HG03139 (cell line): ENCODE measurements around the gene TOM1L1.

Experiments
- ATAC-seq: cut with Tn5 transposase; IDR thresholded peaks from one replicate; pipeline ENCODE4 v1.9.1; 2021; ENCODE audit not compliant: unreplicated experiment

TOM1L1 gene

DNA sequence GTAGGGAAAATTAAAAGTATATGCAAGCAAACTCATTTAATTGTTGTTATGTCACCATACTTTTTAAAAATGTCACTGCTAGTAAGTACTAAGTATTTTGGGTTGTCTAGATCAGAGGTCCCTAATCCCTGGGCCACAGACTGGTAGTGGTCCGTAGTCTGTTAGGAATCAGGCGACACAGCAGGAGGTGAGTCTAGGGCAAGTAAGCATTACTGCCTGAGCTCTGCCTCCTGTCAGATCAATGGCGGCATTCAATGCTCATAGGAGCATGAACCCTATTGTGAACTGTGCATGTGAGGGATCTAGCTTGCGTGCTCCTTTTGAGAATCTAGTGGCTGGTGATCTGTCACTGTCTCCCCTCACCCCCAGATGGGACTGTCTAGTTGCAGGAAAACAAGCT, 89.5 kb downstream of the TOM1L1 start:
- ATAC-seq: no peak

DNA sequence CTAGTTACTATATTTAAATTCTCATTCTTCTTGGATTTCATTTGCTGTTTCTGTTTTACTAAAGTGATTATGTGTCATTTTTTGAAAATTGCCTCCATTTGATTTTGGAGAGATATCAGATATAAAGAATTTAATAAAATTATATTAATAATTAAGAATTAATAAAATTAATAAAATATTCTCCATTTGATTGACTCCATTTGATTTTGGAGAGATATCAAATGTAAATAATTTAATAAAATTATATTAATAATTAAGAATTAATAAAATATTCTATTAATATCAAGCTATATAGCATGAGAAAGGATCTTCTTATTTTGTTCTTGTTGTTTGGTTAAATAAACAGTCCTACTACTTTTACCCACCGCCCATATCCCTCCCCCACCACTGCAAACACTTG, 90.9 kb downstream of the TOM1L1 start:
- ATAC-seq: no peak

DNA sequence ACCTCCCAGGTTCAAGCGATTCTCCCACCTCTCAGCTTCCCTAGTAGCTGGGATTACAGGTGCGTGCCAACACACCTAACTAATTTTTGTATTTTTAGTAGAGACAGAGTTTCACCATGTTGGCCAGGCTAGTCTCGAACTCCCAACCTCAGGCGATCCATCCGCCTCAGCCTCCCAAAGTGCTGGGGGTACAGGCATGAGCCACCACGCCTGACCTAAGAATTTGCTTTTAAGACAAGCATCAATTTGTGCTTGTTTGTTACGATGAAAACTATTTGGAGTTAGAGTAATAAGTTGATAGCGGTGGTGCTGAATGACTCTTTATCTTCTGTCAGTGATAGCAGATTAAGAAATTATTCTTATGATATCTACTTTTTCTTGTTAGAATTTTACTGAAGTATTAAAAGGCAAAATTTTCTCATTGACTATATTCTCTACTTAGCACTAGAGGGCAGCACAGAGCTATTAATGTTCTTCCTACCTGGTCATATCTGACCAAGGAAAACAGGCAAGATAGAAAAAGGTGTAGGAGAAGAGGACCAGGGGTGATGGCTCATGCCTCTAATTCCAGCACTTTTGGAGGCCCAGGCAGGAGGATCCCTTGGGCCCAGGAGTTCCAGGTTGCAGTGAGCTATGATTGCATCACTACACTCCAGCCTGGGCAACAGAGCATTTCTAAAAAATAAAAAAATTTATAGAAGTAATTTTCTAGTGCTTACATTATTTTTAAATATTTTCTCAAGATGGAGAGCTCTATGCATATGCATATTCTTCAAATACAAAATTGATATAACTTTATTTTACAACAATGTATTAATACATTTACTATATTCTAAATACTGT, 92.4 kb downstream of the TOM1L1 start:
- peak; percentile 65 for ATAC-seq

DNA sequence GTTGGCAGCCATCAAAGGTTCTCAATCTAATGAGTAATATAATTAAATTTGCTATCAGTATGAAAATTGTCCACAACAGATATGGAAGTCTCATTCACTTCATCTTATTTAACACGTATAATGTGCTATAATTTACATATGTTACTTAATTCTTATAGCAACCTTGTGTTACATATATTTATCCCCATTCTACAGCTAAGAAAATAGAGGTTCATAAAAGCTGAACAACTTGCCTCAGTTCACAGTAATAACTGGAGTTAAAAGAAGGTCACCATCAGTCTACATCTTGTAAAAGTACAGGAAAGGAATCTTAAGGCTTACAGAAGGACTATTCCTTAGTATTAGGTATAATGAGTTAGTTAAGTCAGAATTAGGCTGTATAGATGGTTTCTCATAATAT, 95.8 kb downstream of the TOM1L1 start:
- ATAC-seq: no peak

DNA sequence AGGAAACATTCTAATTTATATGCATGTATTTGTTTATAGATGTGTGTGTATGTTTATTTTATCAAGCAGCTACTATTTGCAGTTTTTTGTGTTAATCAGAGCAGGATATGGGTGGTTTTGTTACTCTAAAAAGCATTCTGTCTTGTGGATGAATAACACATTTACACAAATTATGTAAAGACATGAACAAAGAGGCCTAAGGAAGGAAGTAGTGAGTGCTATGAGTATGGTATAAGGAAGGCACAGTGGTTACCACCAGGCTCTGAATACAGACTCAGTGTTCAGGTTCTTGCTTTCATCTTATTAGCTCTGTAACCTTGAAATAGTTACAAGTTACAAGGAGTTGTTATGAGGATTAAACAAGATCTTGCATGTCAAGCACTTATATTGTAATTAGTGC, 101.8 kb downstream of the TOM1L1 start:
- ATAC-seq: no peak

DNA sequence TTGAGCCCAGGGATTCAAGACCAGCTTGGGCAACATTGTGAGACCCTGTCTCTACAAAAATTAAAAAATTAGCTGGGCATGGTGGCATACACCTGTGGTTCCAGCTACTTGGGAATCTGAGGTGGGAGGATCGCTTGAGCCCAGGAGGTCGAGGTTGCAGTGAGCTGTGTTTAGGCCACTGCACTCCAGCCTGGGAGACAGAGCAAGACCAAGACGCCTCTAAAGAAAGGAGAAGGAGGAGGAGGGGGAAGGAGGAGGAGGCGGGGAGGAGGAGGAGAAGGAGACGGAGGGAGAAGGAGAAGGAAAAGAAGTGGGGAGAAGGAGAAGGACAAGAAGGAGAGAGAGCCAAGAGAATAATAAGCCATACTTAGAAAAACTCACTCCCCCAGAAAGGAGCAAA, 103.8 kb downstream of the TOM1L1 start:
- no peak for ATAC-seq

DNA sequence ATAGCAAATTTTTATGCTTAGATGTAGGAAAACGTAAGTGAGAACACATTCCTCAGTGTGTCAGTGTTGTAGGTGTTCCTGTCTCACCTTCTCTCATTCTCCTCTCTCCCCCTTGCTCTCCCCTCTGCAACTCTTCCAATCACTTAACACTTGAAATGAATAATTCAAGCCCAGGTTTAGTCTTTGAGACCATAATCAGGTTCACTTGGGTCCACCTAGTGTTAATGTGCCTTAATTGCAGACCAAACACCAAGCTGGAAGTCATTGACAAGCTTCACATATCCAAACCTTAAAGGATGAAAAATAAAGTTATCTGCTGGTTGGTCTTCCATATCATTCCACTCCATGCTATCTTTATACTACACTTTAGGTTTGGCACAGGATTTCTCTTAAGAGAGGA, 104.9 kb downstream of the TOM1L1 start:
- ATAC-seq: peak; percentile 52
